Measurements from ENCODE around the gene PRDM15.

PRDM15 gene, protein sequence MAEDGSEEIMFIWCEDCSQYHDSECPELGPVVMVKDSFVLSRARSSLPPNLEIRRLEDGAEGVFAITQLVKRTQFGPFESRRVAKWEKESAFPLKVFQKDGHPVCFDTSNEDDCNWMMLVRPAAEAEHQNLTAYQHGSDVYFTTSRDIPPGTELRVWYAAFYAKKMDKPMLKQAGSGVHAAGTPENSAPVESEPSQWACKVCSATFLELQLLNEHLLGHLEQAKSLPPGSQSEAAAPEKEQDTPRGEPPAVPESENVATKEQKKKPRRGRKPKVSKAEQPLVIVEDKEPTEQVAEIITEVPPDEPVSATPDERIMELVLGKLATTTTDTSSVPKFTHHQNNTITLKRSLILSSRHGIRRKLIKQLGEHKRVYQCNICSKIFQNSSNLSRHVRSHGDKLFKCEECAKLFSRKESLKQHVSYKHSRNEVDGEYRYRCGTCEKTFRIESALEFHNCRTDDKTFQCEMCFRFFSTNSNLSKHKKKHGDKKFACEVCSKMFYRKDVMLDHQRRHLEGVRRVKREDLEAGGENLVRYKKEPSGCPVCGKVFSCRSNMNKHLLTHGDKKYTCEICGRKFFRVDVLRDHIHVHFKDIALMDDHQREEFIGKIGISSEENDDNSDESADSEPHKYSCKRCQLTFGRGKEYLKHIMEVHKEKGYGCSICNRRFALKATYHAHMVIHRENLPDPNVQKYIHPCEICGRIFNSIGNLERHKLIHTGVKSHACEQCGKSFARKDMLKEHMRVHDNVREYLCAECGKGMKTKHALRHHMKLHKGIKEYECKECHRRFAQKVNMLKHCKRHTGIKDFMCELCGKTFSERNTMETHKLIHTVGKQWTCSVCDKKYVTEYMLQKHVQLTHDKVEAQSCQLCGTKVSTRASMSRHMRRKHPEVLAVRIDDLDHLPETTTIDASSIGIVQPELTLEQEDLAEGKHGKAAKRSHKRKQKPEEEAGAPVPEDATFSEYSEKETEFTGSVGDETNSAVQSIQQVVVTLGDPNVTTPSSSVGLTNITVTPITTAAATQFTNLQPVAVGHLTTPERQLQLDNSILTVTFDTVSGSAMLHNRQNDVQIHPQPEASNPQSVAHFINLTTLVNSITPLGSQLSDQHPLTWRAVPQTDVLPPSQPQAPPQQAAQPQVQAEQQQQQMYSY

DNA sequence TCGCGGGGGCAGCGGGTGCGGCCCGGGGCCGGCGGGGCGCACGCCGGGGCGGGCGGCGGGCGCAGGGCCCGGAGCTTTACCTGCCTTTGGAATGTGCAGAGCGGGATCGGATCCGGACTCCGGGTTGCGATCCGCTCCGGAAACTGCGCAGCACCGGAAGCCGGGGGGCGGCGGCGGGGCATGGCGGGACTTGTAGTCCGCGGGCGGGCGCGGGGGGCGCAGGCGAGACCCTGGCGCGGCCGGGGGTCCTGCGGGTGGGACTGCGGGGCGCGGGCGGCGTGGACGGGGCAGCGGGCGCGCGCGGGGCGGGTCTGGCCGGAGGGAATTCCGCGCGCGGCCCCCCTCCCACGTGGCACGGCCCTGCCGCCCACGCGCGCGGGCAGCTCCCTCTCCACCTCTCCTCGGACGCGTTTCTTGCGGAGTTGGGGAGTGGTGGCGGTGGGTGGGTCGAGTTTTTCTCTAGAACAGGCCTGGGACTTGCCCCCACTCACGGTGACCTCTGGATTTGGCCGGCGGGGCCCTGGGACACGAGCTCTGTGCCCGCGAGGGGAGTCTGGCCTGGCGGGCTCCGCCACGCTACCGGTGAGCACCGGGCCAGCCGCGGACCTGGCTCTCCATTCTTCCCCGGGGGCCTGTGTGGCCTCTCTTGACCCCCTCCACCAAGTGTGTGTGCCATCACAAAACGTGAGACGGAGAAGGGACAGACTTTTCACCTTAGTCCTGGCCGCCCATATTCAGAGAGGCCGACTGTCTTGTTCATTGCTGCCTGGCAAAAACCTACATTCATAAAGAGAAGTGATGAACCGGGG lies at the start of gene PRDM15:
Gene PRDM15 (minus strand): TSS at position 155 of the 809 bp plus-strand sequence. CDS start 18,981 bp downstream, outside the sequence.
- Mint-ChIP-seq H3K27me3 (no peaks in the 10 kb centered on the region), H3K27ac (peak within 1 kb of the TSS; percentile 97 to 99), H3K9me3 (no peaks in the 10 kb centered on the region), H3K4me3 (peak within 1 kb of the TSS; percentile 83 to 93), H3K4me1 (peaks cover 38% of the 10 kb centered on the region)
- ATAC-seq (peak; percentile 80), DNase-seq (peak; percentile 83 to 84)

DNA sequence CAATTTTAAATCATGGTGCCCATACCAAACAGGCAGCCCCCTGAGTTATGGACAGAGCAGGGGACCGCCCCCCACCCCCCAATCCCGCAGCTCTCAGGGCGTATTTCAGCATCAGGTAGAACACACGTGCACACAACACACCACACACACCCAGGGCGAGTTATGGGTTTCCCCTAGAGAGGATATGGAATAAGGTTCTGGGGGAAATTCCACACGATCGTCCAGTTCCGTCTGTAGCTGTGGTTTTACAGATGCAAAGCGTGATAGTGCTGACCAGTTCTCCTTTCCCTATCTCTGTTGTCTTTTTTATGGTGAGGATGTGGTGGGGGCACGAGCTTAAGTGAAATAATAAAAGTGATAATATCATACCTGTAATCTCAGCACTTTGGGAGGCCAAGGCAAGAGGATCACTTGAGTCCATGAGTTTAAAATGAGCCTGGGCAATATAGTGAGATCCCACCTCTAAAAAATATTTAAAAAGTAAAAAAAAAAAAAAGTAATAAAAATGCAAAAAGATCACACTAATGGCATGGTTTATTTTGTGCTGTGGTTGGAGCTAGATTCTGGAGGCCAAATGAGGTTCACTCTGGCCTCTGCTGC lies 49.6 kb upstream of the PRDM15 start:
- DNase-seq, result no peak
- H3K27ac Mint-ChIP-seq, result peak overlapping the region in 1 of 2 donors; percentile 65
- peak; percentile 24 for ATAC-seq
- H3K27me3 Mint-ChIP-seq, result peaks cover 16% of the 10 kb centered on the region
- H3K9me3 Mint-ChIP-seq, result no peaks in the 10 kb centered on the region
- peaks cover 79% of the 10 kb centered on the region for H3K4me1 Mint-ChIP-seq
- peak overlapping the region in 1 of 2 donors; percentile 12 for H3K4me3 Mint-ChIP-seq

DNA sequence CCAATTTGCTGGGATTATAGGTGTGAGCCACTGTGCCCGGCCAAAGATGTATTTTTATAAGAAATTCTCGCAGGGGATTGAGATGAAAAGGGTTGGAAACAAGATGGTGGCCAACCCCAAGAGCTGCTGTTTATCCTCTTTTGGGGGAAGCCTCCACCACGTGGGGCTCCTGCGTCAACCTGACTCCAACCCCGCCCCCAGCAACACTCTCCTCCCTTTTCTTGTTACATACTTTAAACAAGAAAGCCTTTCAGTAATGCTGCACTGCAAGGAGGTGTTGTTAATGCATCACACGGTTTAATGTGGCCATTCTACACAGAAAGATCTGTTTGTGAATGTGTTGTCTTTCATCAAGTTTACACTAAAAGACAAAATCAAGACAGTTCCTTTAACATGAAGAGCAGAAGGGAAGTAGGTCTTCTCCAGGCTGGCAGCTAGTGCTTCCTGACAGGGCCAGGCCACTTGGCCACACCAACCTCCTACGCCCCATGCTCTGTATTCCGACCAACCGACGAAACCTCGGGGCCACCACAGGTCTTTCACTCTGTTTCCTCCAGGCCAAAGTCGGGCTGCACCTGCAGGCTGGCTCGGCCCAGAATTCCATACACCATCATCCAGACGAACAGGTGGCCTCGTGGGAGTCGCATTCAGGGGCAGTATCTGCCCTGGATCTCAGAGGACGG lies 48.7 kb upstream of the PRDM15 start:
- peak in 1 of 2 donors; percentile 31 for DNase-seq
- Mint-ChIP-seq H3K4me1 (peaks cover 79% of the 10 kb centered on the region), H3K27me3 (peaks cover 8% of the 10 kb centered on the region), H3K27ac (peak overlapping the region; percentile 52 to 93), H3K9me3 (no peaks in the 10 kb centered on the region), H3K4me3 (peak overlapping the region; percentile 26 to 41)
- no peak for ATAC-seq

DNA sequence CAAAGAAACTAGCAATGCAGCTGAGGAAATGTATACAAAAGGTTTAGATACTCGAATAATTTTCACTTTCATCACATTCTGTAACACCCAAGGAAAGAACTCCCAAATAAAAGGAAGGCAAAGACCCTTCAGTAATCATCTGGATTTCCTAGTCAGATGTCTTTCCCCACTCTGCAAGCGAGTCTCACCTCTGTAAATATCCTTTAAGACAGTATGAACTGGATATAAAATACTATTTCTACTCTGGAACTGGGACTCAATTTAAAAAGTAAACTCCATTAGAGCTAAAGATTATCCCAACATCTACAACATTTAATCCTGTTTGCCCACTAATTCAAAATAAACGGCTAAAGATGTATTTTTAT lies 47.6 kb upstream of the PRDM15 start:
- H3K9me3 Mint-ChIP-seq, result no peaks in the 10 kb centered on the region
- ATAC-seq, result no peak
- H3K27me3 Mint-ChIP-seq, result no peaks in the 10 kb centered on the region
- peak overlapping the region; percentile 99 for H3K27ac Mint-ChIP-seq
- DNase-seq, result no peak
- peak overlapping the region; percentile 92 to 96 for H3K4me3 Mint-ChIP-seq
- H3K4me1 Mint-ChIP-seq, result peaks cover 80% of the 10 kb centered on the region

DNA sequence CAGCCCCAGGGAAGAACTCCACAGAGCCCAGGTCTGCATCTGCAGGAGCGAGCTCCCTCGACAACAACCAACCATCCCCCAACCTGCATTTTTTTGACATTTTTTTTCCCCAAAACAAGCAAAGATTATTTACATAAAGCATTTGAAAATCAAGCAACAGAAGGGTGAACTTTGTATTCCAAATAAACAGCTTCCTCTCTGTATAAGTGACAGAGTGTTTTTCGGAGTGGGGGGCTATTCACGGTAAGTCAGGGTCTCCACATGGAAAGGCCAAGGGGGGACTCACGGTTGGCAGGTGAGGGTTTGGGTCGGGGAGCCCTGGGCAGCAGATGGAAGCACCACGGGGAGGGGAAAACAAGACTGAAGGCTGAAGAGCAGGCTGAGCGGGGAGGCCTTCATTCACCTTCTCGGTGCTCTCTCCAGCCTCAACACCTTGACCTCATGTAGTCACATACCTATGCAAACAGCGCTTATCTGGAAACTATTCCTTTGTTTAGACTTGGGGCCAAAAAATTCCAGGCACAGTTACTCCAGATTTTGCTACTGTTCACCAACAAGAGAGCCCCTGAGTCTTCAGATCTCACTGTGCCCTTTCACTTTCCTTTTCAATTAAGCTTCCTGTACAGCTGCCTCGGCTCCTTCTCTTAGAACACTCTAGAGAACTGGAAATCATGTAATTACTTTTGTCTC lies 47.1 kb upstream of the PRDM15 start:
- H3K4me3 Mint-ChIP-seq, result peak overlapping the region; percentile 92 to 96
- peaks cover 84% of the 10 kb centered on the region for H3K4me1 Mint-ChIP-seq
- H3K27me3 Mint-ChIP-seq, result no peaks in the 10 kb centered on the region
- DNase-seq (peak; percentile 23 to 29), ATAC-seq (peak; percentile 67)
- peak overlapping the region; percentile 99 for H3K27ac Mint-ChIP-seq
- H3K9me3 Mint-ChIP-seq, result no peaks in the 10 kb centered on the region

DNA sequence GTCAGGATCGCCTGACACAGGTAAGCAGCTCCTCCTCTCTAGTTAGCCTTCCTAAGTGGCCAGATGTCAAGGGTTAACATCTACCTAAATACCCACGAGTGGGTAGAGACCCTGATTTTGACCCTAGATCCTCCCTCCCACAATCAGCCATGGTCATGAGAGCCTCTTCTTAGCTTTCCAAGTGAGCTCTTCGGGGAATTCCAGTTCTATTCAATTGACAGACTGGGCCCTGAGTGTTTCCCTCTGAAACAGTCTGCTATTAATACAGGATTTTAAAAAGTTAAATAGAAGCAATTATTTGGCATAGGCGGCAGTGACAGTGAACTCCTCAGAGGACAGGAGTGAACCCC lies 46.6 kb upstream of the PRDM15 start:
- H3K27ac Mint-ChIP-seq, result peak overlapping the region; percentile 99
- H3K4me3 Mint-ChIP-seq, result peak overlapping the region; percentile 92 to 96
- peaks cover 84% of the 10 kb centered on the region for H3K4me1 Mint-ChIP-seq
- DNase-seq (no peak), ATAC-seq (no peak)
- H3K27me3 Mint-ChIP-seq, result no peaks in the 10 kb centered on the region
- H3K9me3 Mint-ChIP-seq, result no peaks in the 10 kb centered on the region

DNA sequence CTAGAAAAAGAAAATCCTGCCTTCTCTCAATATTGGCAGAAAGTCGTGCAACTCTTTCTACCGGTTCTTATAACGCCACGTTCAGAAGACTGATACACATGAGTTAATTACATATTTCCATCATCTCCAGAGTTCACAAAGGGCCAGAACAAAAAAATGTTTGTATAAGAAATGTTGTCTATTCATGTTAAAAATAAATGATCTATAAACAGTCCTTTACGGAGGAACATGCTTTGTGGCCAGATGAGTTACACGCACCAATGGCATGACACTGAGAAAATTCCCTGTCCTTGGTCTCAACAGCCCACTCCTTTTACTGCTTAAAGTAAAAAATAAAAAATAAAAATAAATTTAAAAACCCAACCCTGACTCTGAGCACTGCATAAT lies 45.2 kb upstream of the PRDM15 start:
- H3K4me3 Mint-ChIP-seq, result peak overlapping the region; percentile 90 to 93
- no peak overlapping the region for H3K27ac Mint-ChIP-seq
- H3K4me1 Mint-ChIP-seq, result peaks cover 73% of the 10 kb centered on the region
- H3K9me3 Mint-ChIP-seq, result no peaks in the 10 kb centered on the region
- ATAC-seq (no peak), DNase-seq (no peak)
- no peaks in the 10 kb centered on the region for H3K27me3 Mint-ChIP-seq

DNA sequence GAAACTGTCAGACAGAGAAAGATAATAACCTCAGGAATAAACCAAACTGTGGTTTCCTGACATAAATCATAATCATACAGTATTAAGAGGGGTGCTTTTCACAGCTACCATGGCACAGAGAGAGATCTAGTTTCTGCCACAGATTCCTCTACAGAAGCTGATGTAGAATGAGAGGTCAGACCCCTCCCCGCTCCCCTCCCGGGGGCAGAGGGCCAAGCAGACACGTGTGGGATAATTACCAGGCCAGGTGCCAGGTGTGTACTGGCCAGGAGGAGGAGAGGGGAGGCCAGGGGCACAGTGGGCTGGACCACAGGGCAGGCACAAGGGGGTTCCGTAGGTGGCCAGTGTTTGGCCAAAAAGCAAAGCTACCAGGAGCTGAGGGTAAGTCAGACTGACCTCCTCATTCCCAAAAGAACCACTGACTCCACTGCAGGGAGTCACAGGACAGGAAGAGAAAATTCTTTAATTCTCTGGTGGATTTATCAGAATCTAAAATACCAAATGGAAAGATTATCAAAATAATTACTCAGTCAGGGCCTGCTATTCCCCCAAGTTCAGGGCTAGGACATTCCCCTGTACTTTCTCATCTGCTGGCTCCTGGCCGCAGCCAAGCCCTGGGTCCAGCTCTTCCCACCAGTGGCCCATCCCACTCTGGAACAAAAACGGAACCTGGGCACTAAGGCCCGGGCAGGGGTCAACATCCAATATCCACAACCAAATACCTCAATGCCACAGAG lies 44.7 kb upstream of the PRDM15 start:
- Mint-ChIP-seq H3K4me1 (peaks cover 68% of the 10 kb centered on the region), H3K27ac (peak overlapping the region; percentile 93)

DNA sequence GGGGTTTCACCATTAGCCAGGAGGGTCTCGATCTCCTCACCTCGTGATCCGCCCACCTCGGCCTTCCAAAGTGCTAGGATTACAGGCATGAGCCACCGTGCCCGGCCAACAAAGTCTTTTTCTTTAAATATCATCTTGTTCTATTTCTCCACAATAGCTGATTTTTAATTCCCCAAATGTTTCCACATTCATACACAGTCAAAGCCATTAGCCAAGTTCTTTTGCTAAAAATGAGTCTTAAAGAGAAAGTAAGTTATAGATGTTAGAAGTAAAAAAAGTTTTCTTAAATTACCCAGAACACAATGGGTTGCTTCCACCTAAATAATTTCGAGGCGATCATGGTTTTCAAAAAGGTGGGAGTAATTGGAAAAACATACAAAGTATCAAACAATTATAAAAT lies 44.0 kb upstream of the PRDM15 start:
- no peaks in the 10 kb centered on the region for H3K9me3 Mint-ChIP-seq
- peak overlapping the region; percentile 90 to 93 for H3K4me3 Mint-ChIP-seq
- H3K4me1 Mint-ChIP-seq, result peaks cover 62% of the 10 kb centered on the region
- no peaks in the 10 kb centered on the region for H3K27me3 Mint-ChIP-seq
- no peak for ATAC-seq
- no peak for DNase-seq
- H3K27ac Mint-ChIP-seq, result peak overlapping the region in 1 of 2 donors; percentile 93

More for the DNA sequence above, 44.7 kb upstream of the PRDM15 start:
- no peaks in the 10 kb centered on the region for H3K27me3 Mint-ChIP-seq
- ATAC-seq, result peak; percentile 90
- peak overlapping the region; percentile 90 to 93 for H3K4me3 Mint-ChIP-seq
- DNase-seq, result peak in 1 of 2 donors; percentile 45
- no peaks in the 10 kb centered on the region for H3K9me3 Mint-ChIP-seq

DNA sequence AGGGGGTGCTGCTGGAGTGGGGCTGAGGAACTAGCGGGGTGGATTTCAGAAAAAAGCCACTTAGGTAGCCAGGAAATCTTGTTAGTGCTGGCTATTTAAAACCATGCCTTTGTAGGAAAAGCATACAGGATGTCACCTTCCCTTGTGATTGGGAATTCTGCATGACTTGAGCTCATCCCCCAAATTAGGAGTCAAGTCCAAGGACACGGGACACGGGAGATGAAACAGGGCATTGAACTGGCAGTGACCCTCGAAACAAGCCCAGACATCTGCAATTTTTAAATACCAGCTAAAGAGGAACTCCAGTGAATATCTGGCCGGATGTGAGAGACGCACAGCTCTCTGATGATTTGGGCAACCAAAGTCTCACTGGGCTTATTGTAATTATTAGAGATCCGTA lies 41.9 kb upstream of the PRDM15 start:
- Mint-ChIP-seq H3K4me1 (peaks cover 46% of the 10 kb centered on the region), H3K27me3 (no peaks in the 10 kb centered on the region), H3K9me3 (no peaks in the 10 kb centered on the region), H3K27ac (no peak overlapping the region), H3K4me3 (no peak overlapping the region)
- DNase-seq, result no peak
- ATAC-seq, result no peak

DNA sequence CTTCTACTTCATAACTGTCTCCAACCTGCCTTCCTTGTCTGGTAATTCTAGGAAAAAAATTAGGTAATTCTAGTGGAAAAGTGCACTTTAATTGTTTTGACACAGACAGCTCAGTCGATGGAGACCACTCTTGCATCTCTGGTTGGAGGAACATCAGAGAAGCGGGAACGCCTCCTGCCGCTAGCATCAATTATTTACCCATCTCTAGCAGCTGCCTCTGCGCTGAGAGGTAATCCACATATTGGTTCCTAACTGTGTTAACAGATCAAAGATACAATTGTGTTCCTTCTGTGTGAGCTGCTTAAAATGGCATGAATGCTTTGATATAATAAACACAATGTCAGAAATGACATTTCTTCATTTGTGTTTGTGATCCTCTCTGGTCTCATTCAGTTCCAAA lies 41.3 kb upstream of the PRDM15 start:
- no peak overlapping the region for H3K4me3 Mint-ChIP-seq
- H3K27ac Mint-ChIP-seq, result no peak overlapping the region
- ATAC-seq (no peak), DNase-seq (no peak)
- H3K27me3 Mint-ChIP-seq, result no peaks in the 10 kb centered on the region
- H3K4me1 Mint-ChIP-seq, result peaks cover 41% of the 10 kb centered on the region
- H3K9me3 Mint-ChIP-seq, result no peaks in the 10 kb centered on the region

DNA sequence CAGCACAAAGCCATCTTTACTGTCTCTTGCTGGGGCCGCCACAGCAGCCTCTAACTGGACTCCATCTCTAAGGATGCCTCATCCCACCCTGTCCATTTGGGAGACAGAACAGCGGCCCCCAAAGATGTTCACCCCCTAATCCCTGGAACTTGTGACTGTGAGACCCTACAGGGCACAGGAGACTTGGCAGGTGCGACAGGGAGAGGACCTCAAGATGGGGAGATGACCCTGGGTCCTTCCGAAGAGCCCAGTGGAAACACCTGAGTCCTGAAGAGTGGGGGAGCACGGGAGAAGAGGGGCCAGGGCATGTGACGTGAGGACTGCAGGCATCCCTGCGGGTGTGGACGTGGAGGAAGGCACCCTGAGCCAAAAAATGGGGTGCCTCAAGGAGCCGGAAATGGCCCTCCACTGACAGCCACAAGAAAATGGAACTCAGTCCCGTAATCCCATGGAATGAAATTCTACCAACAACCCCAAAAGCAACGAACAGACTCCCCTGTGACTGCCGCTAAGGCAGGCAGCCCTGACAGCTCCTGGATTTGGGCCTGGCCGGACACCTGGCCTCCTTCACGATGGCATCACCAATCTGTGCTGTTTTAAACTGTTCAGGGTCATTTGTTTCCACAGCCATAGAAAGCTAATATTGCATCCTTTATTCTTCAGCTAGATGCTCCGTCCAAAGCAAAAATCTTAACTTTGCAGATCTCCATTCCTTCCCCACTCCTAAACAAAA lies 40.7 kb upstream of the PRDM15 start:
- ATAC-seq, result no peak
- no peaks in the 10 kb centered on the region for H3K9me3 Mint-ChIP-seq
- DNase-seq, result no peak
- H3K27ac Mint-ChIP-seq, result peak overlapping the region in 1 of 2 donors; percentile 78
- H3K4me1 Mint-ChIP-seq, result peaks cover 34% of the 10 kb centered on the region
- no peak overlapping the region for H3K4me3 Mint-ChIP-seq
- no peaks in the 10 kb centered on the region for H3K27me3 Mint-ChIP-seq
